Mesodermal cell (in vitro differentiated cells): Measurements from ENCODE around the gene EHMT2.
A peak's percentile ranks its signal among the peaks of the same experiment; 100 is the strongest.

Experiments used
- H3K27ac ChIP-seq: 2 replicates; pipeline ENCODE4 v1.7.0; 2013; ENCODE audit warnings: mild to moderate bottlenecking, low read depth, low read length, moderate library complexity; ENCODE audit not compliant: severe bottlenecking
- H3K36me3 ChIP-seq: 2 replicates; pipeline ENCODE4 v1.7.1; 2013; ENCODE audit warnings: mild to moderate bottlenecking, low read length, moderate library complexity; ENCODE audit not compliant: control insufficient read depth, insufficient read depth
- H3K4me1 ChIP-seq: one replicate; pipeline ENCODE4 v1.7.1; 2013; ENCODE audit warnings: mild to moderate bottlenecking, low read length; ENCODE audit not compliant: insufficient read depth, control insufficient read depth, poor library complexity, severe bottlenecking
- H3K4me3 ChIP-seq: 2 replicates; pipeline ENCODE4 v1.7.0; 2013; ENCODE audit warnings: low read length, control low read depth, mild to moderate bottlenecking; ENCODE audit not compliant: insufficient read depth, poor library complexity, severe bottlenecking; ENCODE audit errors: extremely low read depth
- H3K9me3 ChIP-seq: 2 replicates; pipeline ENCODE4 v1.7.1; 2013; ENCODE audit warnings: mild to moderate bottlenecking, low read length, moderate library complexity; ENCODE audit not compliant: control insufficient read depth
- WGBS, 2 experiments: methylation state at CpG; one replicate each; pipeline ENCODE4 v1.1.5; 2013; ENCODE audit warnings: missing lambda C conversion rate in 2 of 2; ENCODE audit not compliant: insufficient coverage in 2 of 2; 5-methylcytosine and 5-hydroxymethylcytosine counted together

The EHMT2 gene

GRCh38 chr6:31879143-31879542 is 18.4 kb downstream of the EHMT2 start:
- no peak overlapping the region for H3K4me3 ChIP-seq
- peaks cover 44% of the 10 kb centered on the region for H3K36me3 ChIP-seq
- H3K27ac ChIP-seq: no peak overlapping the region
- H3K4me1 ChIP-seq: no peaks in the 10 kb centered on the region
- no peaks in the 10 kb centered on the region for H3K9me3 ChIP-seq
- WGBS, 2 experiments: 94 to 97% methylated on average over 12 to 13 of the region's 13 CpGs

GRCh38 chr6:31878726-31879125 is 18.8 kb downstream of the EHMT2 start, which contains the start of gene SLC44A4:
Gene SLC44A4 (minus strand): TSS chr6:31878997. CDS start chr6:31878980, 17 bp downstream.
- Histone ChIP-seq H3K4me3 (no peak within 1 kb of the TSS), H3K36me3 (peaks cover 42% of the 10 kb centered on the region), H3K4me1 (no peaks in the 10 kb centered on the region), H3K9me3 (no peaks in the 10 kb centered on the region), H3K27ac (no peak within 1 kb of the TSS)
- WGBS, 2 experiments: 81 to 86% methylated on average over 10 of the region's 18 CpGs

GRCh38 chr6:31878222-31878621 is 19.3 kb downstream of the EHMT2 start:
- no peak overlapping the region for H3K27ac ChIP-seq
- H3K4me3 ChIP-seq: no peak overlapping the region
- peaks cover 37% of the 10 kb centered on the region for H3K36me3 ChIP-seq
- no peaks in the 10 kb centered on the region for H3K4me1 ChIP-seq
- no peaks in the 10 kb centered on the region for H3K9me3 ChIP-seq
- 83 to 94% methylated on average over 2 to 3 of the region's 3 CpGs for WGBS, 2 experiments

- no peak overlapping the region for H3K4me3 ChIP-seq
- 81 to 86% methylated on average over 8 to 9 of the region's 10 CpGs for WGBS, 2 experiments
- no peaks in the 10 kb centered on the region for H3K4me1 ChIP-seq
- H3K27ac ChIP-seq: no peak overlapping the region
- peaks cover 32% of the 10 kb centered on the region for H3K36me3 ChIP-seq
- H3K9me3 ChIP-seq: no peaks in the 10 kb centered on the region
Observed at GRCh38 chr6:31877651-31878161, 19.8 kb downstream of the EHMT2 start.

- WGBS, 2 experiments: 79 to 90% methylated on average over 2 to 3 of the region's 3 CpGs
- no peak overlapping the region for H3K4me3 ChIP-seq
- no peaks in the 10 kb centered on the region for H3K9me3 ChIP-seq
- peaks cover 26% of the 10 kb centered on the region for H3K36me3 ChIP-seq
- H3K4me1 ChIP-seq: no peaks in the 10 kb centered on the region
- no peak overlapping the region for H3K27ac ChIP-seq
Observed at GRCh38 chr6:31877125-31877650, 20.3 kb downstream of the EHMT2 start.

GRCh38 chr6:31876357-31876756 is 21.1 kb downstream of the EHMT2 start:
- Histone ChIP-seq H3K36me3 (peaks cover 20% of the 10 kb centered on the region), H3K9me3 (no peaks in the 10 kb centered on the region), H3K4me3 (no peak overlapping the region), H3K27ac (no peak overlapping the region), H3K4me1 (no peaks in the 10 kb centered on the region)
- WGBS, 2 experiments: 71 to 73% methylated on average over 1 to 2 of the region's 7 CpGs

GRCh38 chr6:31875877-31876276 is 21.6 kb downstream of the EHMT2 start:
- Histone ChIP-seq H3K4me3 (no peak overlapping the region), H3K36me3 (peaks cover 15% of the 10 kb centered on the region), H3K9me3 (no peaks in the 10 kb centered on the region), H3K27ac (no peak overlapping the region), H3K4me1 (peaks cover 2% of the 10 kb centered on the region)
- whole genome bisulfite sequencing, 2 experiments: 88 to 94% methylated on average over 2 to 3 of the region's 5 CpGs

- H3K4me1 ChIP-seq: peaks cover 6% of the 10 kb centered on the region
- H3K27ac ChIP-seq: no peak overlapping the region
- H3K4me3 ChIP-seq: no peak overlapping the region
- H3K36me3 ChIP-seq: peaks cover 6% of the 10 kb centered on the region
- no peaks in the 10 kb centered on the region for H3K9me3 ChIP-seq
- WGBS, 2 experiments: 74 to 82% methylated on average over 2 to 3 of the region's 5 CpGs
Observed at GRCh38 chr6:31874836-31875572, 22.5 kb downstream of the EHMT2 start.

GRCh38 chr6:31874084-31874670 is 23.3 kb downstream of the EHMT2 start:
- H3K4me1 ChIP-seq: peaks cover 6% of the 10 kb centered on the region
- no peaks in the 10 kb centered on the region for H3K9me3 ChIP-seq
- H3K36me3 ChIP-seq: no peaks in the 10 kb centered on the region
- H3K27ac ChIP-seq: no peak overlapping the region
- WGBS, 2 experiments: 80% methylated on average over 2 of the region's 4 CpGs; no CpG with 5 or more reads in 1 of the 2 experiments
- no peak overlapping the region for H3K4me3 ChIP-seq

- Histone ChIP-seq H3K36me3 (no peaks in the 10 kb centered on the region), H3K4me3 (no peak overlapping the region), H3K9me3 (no peaks in the 10 kb centered on the region), H3K27ac (peak overlapping the region; percentile 57), H3K4me1 (peaks cover 6% of the 10 kb centered on the region)
- WGBS, 2 experiments: 75 to 80% methylated on average over 5 to 7 of the region's 9 CpGs
Observed at GRCh38 chr6:31871046-31871659, 26.3 kb downstream of the EHMT2 start.
